Caco-2 (cell line): ENCODE data around the gene CHCHD6. TPM values are rescaled to one million over a fixed set of nuclear protein-coding genes. Genes with fewer than 3 reads are reported as not detected.

Experiments
- BruUV-seq: library from RNA; stranded (reverse); fragments of 400-500 nt; replicated peaks from 2 replicates; lab custom pipeline; 2021; lab: Mats Ljungman, UMichigan
- CTCF ChIA-PET: fragments of 300-600 bp; sonication (Branson Sonifier 250); formaldehyde crosslinking; loops from one replicate; lab custom pipeline; 2022; ENCODE audit warnings: antibody characterized with exemption; lab: Charles Lee
- POLR2A ChIA-PET: fragments of 300-600 bp; sonication (Branson Sonifier 250); formaldehyde crosslinking; loops from one replicate; lab custom pipeline; 2022; ENCODE audit warnings: antibody characterized with exemption; lab: Charles Lee
- DNase-seq, 2 experiments: peaks; one replicate each; pipeline versions ENCODE4 v3.0.0 to v3.0.0-alpha.2; 2020 to 2022
- H3K27me3 ChIP-seq: replicated peaks from 2 replicates; pipeline ENCODE4 v1.6.0; 2011; ENCODE audit warnings: low read length; ENCODE audit not compliant: control insufficient read depth, insufficient read depth
- H3K36me3 ChIP-seq: 2 replicates; pipeline ENCODE4 v1.5.1; 2011; ENCODE audit warnings: low read length; ENCODE audit not compliant: control insufficient read depth, insufficient read depth
- H3K4me1 ChIP-seq: fragments of 250-450 bp; sonication (Bioruptor Pico); 2 replicates; pipeline ENCODE4 v1.5.1; 2020; ENCODE audit warnings: mild to moderate bottlenecking
- H3K4me3 ChIP-seq: 2 replicates; pipeline ENCODE4 v1.5.1; 2011; ENCODE audit warnings: low read depth, mild to moderate bottlenecking, control low read depth, low read length
- H3K9me3 ChIP-seq: fragments of 250-450 bp; sonication (Bioruptor Pico); 2 replicates; pipeline ENCODE4 v1.5.1; 2020; ENCODE audit warnings: mild to moderate bottlenecking, moderate library complexity
- H3K27ac Mint-ChIP-seq: one replicate; pipeline ENCODE4 v1.8.0; 2022; ENCODE audit warnings: mixed read lengths; ENCODE audit not compliant: unreplicated experiment
- H3K27me3 Mint-ChIP-seq: one replicate; pipeline ENCODE4 v1.8.0; 2022; ENCODE audit warnings: mixed read lengths; ENCODE audit not compliant: insufficient read depth, unreplicated experiment
- H3K36me3 Mint-ChIP-seq: one replicate; pipeline ENCODE4 v1.8.0; 2022; ENCODE audit warnings: mild to moderate bottlenecking, mixed read lengths; ENCODE audit not compliant: insufficient read depth, unreplicated experiment
- H3K4me1 Mint-ChIP-seq: one replicate; pipeline ENCODE4 v1.8.0; 2022; ENCODE audit warnings: low read depth, mixed read lengths; ENCODE audit not compliant: unreplicated experiment
- H3K4me3 Mint-ChIP-seq: one replicate; pipeline ENCODE4 v1.8.0; 2022; ENCODE audit warnings: mild to moderate bottlenecking, moderate library complexity, mixed read lengths; ENCODE audit not compliant: unreplicated experiment
- H3K9me3 Mint-ChIP-seq: one replicate; pipeline ENCODE4 v1.8.0; 2022; ENCODE audit warnings: mixed read lengths; ENCODE audit not compliant: unreplicated experiment
- intact Hi-C: fragments of 100-400 bp; cut with micrococcal nuclease; formaldehyde crosslinking; loops from one replicate; pipeline ENCODE4 v1.10.0; 2022; ENCODE audit not compliant: unreplicated experiment
- total RNA-seq: library from RNA; stranded (reverse); gene quantifications from 2 replicates; pipeline ENCODE4 v1.2.3, GENCODE V29; 2022
- TF ChIP-seq, protein P1 (sequence below), 2 experiments: fragments of 200-600 bp in 1 of 2; IDR thresholded peaks; 1 replicate in 1 of 2; 2 replicates in 1 of 2; pipeline versions ENCODE4 v1.5.1 to v1.8.0; 2011 to 2022; ENCODE audit warnings: antibody characterized with exemption in 1 of 2, control low read depth in 1 of 2, inconsistent platforms in 1 of 2, low read depth in 1 of 2, low read length in 1 of 2, mild to moderate bottlenecking in 1 of 2, moderate library complexity in 1 of 2; ENCODE audit not compliant: insufficient read depth in 1 of 2, severe bottlenecking in 1 of 2, unreplicated experiment in 1 of 2

CHCHD6 gene
- total RNA-seq, 1 experiment from 2014 or later: 49.5 TPM

DNA sequence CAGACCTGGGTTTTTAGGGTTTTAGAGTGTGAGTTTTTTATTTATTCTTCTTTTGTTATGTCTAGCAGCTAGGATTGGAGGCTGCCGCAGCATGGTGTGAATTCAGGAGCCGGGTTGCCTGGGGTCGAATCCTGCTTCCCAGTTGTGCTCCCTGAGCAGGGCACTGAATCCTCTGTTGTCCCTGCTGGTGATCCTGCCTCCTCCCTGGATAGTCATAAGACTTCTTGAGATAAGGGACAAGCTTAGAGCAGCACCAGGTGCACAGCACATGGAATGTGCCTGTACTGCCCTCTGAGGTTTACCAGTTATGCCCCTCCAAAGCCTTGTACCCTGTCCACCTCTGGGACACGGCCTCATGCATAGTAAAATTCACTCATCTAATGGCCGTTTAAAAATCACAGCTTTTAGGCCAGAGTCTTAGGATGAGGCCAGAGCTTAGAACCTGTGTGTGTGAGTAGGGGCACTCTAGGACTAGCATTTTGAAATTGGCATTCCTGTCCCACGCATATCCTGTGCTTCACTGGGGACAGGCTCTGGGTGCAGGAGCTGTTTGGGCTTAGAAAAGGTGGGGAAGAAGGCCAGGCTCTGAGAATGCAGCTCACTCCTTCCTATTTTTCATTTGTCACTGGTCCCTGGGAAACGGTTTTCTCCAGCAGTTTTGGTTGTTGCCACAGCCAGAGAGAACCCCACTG, 47.7 kb downstream of the CHCHD6 start:
- H3K36me3 ChIP-seq: no peaks in the 10 kb centered on the region; the same call in 1 of the 2 replicates
- Mint-ChIP-seq H3K27ac (peak overlapping the region; percentile 92), H3K36me3 (peaks cover 18% of the 10 kb centered on the region), H3K4me3 (peak overlapping the region; percentile 68), H3K9me3 (no peaks in the 10 kb centered on the region), H3K27me3 (no peaks in the 10 kb centered on the region), H3K4me1 (peaks cover 55% of the 10 kb centered on the region)
- TF ChIP-seq, protein P1, sequence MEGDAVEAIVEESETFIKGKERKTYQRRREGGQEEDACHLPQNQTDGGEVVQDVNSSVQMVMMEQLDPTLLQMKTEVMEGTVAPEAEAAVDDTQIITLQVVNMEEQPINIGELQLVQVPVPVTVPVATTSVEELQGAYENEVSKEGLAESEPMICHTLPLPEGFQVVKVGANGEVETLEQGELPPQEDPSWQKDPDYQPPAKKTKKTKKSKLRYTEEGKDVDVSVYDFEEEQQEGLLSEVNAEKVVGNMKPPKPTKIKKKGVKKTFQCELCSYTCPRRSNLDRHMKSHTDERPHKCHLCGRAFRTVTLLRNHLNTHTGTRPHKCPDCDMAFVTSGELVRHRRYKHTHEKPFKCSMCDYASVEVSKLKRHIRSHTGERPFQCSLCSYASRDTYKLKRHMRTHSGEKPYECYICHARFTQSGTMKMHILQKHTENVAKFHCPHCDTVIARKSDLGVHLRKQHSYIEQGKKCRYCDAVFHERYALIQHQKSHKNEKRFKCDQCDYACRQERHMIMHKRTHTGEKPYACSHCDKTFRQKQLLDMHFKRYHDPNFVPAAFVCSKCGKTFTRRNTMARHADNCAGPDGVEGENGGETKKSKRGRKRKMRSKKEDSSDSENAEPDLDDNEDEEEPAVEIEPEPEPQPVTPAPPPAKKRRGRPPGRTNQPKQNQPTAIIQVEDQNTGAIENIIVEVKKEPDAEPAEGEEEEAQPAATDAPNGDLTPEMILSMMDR (IDR thresholded peaks at IDR 0.05; ENCODE audit: insufficient read depth in 1 of 2, low read depth in 1 of 2, low read length in 1 of 2, severe bottlenecking in 1 of 2, unreplicated experiment in 1 of 2): no peak
- ChIA-PET POLR2A (interaction anchor here (0.9 kb wide), 1 partner anchor 99 kb away, joined by 3 read pairs; no protein-coding TSS in a partner anchor), CTCF (interaction anchor here (0.7 to 2.8 kb wide), 9 partner anchors 46 to 704 kb away, joined by 3 to 18 read pairs (median 7); partner anchors contain the start of gene PLXNA1)
- BruUV-seq: no TSS peak
- peaks cover 78% of the 10 kb centered on the region for H3K4me1 ChIP-seq
- no peaks in the 10 kb centered on the region for H3K9me3 ChIP-seq
- H3K27me3 ChIP-seq: no peaks in the 10 kb centered on the region
- intact Hi-C loops: loop anchor here (1.0 to 10.0 kb wide), 5 partner anchors 131 to 423 kb away; no protein-coding TSS in a partner anchor
- DNase-seq: peak; percentile 32 to 46
- no peak overlapping the region for H3K4me3 ChIP-seq

DNA sequence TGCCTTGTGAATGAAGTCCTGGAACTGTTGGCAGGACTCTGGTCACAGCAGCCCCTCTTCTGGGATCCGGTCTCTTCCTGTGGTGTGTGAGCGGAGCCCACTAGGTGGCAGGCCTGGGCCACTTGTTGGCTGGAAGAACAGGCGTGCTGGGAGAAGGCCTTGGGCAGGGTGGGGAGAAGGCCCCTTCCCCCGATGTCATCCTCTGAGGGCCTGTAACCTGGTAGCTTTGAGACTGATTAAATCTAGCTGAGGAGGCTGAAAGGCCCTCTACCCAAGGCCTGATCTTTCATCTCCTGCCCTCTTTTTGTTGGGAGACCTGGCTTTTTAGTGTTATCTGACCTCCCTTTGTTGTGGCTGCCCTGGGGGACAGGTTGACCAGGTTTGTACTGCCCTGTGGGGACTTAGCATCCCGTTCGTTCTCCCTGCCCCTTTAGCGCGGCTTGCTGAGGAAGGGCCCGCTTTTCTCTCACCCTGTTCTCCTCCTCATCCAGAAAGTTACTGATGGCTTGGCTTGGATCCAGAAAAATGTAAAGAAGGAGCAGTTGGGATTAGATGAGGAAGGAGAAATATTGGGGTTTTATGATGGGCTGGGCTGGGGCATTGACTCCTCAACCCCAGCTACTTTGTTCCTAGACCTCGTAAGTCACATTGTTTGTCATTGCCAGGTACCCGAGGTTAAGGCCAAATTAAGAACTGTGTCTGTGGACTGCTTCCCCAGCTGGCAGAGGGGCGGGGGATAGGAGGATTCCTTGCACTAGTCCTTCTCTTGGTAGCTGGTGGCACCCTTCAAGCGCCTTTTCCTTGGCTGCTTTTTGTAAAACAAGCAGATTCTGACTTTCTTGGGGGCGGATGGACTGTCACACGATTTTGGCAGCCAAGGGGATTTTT, 48.5 kb downstream of the CHCHD6 start:
- Mint-ChIP-seq H3K36me3 (peaks cover 18% of the 10 kb centered on the region), H3K4me1 (peaks cover 49% of the 10 kb centered on the region), H3K27ac (peak overlapping the region; percentile 92), H3K9me3 (no peaks in the 10 kb centered on the region), H3K27me3 (no peaks in the 10 kb centered on the region), H3K4me3 (peak overlapping the region; percentile 68)
- TF ChIP-seq, protein P1 (IDR thresholded peaks at IDR 0.05; ENCODE audit: insufficient read depth in 1 of 2, low read depth in 1 of 2, low read length in 1 of 2, severe bottlenecking in 1 of 2, unreplicated experiment in 1 of 2): peak; percentile 87 to 95
- Histone ChIP-seq H3K4me1 (peaks cover 70% of the 10 kb centered on the region), H3K9me3 (no peaks in the 10 kb centered on the region), H3K36me3 (no peaks in the 10 kb centered on the region; the same call in 1 of the 2 replicates), H3K27me3 (no peaks in the 10 kb centered on the region), H3K4me3 (no peak overlapping the region)
- peak; percentile 90 to 91 for DNase-seq
- POLR2A ChIA-PET: interaction anchor here (0.9 kb wide), 1 partner anchor 98 kb away, joined by 3 read pairs; no protein-coding TSS in a partner anchor
- CTCF ChIA-PET: interaction anchor here (0.7 to 2.8 kb wide), 12 partner anchors 46 to 703 kb away, joined by 3 to 18 read pairs (median 6); partner anchors contain the start of gene PLXNA1
- intact Hi-C loops: loop anchor here (1.0 to 10.0 kb wide), 6 partner anchors 98 to 422 kb away; no protein-coding TSS in a partner anchor
- BruUV-seq: TSS peak; percentile 64
